ENCODE measurements around the gene EGFL7.

EGFL7 gene

GRCh38 chr9:136662656-136663581 is at the start of gene EGFL7:
Gene EGFL7 (plus strand): TSS chr9:136662916. CDS start chr9:136668283, 5,367 bp downstream.
- no peak for DNase-seq (ENCODE audit: low read depth)

GRCh38 chr9:136613824-136614371 is 48.8 kb upstream of the EGFL7 start:
- no peak for DNase-seq (ENCODE audit: low read depth)

DNA sequence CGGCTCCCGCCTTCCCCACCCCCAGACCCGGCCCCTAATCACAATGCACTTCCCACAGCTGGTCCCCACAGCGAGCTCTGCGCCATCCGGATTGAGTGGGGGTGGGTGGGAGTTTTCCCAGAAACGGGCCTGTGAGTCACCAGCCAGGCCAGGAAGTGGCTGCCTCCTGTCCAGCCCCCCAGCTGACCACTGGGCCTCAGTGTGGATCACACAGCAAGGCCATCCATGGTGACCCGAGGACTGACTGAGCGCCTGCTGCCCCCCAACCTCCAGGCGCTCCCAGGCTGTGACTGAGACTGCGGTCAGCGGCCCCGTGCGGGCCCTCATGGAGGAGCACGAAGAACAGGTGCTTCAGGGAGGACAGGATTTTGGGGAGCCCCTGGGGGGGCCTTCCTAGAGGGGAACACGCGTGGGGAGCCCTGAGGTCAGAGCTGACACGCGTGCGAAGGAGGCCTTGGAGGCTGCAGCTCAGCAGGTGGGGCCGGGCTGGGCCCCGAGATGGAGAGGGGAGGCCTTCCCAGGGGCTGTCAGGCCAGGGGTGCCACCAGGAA is 48.3 kb upstream of the EGFL7 start:
- DNase-seq (ENCODE audit: low read depth): no peak

- no peak for DNase-seq (ENCODE audit: low read depth)
Measured at GRCh38 chr9:136614967-136615623, 47.6 kb upstream of the EGFL7 start.

DNA sequence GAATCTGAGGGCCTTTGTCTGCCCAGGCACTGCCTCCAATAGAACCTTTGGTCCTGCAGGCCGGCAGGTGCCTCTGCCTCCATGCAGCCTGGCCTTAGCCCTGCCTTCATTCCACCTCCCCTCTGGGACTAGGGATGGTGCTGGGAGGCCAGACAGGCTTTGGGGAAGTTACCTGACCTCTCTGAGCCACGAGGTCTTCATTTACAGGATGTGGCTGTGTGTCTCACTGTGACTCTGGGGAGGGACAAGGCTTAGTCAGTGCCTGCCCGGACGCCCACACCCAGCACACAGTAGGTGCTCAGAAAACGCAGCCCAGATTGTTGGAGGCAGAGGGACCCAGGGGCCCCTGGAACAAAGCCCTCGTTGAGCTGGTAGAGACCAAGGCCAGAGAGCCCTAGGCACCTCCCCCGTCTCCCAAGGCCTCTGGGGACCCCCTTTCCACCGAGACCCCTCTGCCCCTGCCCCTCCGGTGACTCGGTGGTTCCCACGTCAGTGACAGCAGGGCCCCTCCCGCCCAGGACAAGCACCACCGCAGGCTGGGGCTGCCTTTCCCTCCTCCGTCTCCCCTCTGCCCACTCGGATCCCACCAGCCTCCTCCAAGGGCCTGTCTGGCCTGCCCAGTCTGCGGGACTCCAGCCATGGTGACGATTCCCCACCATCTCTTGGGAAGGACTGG is 46.9 kb upstream of the EGFL7 start:
- DNase-seq (ENCODE audit: low read depth): no peak

DNA sequence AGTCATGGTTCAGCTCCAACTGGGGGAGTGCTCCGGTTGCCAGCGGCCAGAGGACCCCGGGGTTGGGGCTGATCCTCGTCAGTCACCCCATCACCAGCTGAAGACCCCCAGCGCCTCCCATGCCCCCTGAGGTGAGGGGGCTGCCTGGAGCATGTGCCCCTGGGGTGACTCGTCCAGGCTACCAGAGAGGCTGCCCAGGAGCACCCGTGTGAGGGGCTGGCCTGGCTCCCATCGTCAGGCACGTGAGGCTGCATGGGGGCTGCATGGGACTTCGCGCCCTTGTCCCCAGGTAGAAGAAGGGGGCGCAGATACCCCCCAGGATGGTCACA is 46.4 kb upstream of the EGFL7 start:
- DNase-seq (ENCODE audit: low read depth): no peak

DNA sequence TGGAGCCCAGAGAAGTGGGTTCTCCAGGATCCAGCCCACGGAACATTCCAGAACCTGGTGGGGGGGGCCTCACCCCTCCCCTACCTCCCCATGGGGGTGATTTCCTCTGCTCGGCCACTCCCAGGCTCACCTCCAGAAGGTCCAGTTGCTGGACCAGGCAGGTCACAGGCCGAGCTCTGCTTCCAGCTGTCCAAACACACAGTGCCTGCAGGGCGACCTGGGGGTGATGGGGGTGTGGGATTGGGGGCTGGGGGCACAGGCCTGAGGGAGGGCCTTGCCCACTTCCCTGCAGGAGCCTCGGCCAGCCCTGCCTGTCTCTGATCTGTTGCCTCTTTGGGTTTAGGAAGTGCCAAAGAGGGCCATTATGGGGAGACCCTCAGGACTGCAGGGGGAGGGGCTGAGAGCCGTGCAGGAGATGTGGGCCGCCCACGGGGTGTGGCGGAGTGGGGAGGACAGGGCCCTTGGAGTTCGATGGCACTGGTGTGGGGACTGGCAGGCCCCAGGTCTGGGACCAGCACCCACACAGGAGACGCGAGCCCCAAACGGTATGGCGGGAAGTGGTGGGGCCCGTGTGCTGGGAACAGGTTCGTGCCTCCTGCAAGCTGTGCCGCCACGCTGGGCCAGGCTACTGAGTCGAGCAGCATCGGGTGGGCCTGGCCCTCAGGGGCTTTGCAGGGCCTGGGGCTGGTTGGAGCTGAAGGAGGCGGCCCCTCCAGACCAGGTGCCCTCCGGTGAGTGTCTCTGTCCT is 45.6 kb upstream of the EGFL7 start:
- DNase-seq (ENCODE audit: low read depth): no peak

DNA sequence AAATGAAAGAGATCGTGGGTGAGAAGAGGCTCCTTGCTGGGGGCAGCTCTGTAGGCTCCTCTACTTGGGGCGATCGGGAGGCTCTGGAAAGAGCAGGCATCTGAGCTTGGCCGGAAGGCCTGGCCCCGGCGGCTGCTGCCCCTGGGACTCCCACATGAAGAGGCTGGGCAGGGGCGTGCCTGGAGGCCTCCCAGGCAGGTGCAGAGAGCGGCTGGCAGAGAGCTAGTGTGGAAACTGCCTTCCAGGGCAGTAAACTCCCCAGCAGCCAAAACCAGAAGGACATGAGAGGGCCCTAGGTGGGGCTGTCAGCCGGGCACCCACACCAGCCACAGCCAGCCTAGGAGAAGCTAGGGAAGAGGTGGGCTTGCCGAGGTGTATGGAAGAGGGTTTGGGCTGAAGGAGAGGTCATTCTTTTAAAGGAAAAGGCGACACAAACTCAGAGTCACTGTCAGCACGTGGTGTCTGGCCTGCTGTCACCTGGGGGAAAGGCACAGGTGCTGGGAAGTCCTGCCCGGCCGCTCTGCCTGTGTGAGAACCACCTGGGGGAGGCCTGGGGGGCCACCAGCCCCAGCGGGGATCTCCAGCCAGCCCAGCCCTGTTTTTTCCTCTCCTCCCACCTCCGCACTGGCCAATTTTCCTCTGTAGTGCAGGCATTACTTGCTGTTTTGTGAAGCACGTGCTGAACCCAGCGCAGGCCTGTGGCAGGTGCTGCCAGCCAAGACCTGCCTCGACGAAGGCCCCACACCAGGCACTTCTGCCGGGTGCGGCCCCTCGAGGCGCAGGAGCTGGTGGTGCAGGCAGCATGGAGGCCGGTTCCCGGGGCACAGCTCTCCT is 44.8 kb upstream of the EGFL7 start:
- no peak for DNase-seq (ENCODE audit: low read depth)

DNA sequence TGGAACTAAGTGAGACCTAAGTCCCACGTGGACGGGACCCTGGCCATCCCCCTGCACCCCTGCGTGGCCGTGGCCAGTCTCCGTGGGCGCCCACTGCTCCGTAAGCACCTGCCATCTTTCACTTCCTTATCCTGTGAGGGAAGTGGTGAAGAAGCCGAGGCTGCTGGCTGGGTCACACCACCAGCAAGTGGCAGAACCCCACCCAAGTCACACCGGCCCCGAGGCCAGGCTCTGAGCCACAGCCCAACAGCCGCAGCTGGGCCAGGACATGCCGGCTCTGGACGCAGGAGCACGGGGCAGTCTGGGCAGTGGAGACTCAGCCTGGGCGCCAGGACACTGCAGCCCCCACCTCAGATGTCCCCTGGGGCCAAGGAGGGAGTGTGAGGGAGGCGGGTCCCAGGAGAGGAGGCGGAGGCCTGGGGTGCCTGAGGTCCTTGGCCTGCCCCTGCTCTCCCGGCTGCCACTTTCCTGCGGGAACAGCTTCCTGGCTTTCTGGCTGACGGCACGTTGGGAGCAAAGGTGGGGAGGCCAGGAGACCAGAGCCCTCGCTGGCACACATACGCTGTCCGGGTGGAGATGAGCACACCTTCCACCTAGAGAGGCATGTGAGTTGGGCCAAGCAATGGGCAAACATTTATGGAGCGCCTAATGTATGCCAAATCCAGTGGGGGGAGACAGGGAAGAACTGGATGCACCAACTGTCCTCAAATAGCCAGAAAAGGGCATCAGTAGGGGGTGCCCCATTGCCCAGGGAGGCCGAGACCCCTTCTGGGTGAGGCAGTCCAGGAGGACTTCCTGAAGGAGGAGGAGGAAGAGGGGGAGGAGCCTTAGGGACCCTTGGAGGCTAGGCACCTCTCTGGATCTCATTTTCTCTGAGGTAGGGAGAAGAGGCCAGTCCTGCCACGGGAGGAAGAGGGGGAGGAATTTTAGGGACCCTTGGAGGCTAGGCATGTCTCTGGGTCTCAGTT is 43.9 kb upstream of the EGFL7 start:
- DNase-seq (ENCODE audit: low read depth): no peak

DNA sequence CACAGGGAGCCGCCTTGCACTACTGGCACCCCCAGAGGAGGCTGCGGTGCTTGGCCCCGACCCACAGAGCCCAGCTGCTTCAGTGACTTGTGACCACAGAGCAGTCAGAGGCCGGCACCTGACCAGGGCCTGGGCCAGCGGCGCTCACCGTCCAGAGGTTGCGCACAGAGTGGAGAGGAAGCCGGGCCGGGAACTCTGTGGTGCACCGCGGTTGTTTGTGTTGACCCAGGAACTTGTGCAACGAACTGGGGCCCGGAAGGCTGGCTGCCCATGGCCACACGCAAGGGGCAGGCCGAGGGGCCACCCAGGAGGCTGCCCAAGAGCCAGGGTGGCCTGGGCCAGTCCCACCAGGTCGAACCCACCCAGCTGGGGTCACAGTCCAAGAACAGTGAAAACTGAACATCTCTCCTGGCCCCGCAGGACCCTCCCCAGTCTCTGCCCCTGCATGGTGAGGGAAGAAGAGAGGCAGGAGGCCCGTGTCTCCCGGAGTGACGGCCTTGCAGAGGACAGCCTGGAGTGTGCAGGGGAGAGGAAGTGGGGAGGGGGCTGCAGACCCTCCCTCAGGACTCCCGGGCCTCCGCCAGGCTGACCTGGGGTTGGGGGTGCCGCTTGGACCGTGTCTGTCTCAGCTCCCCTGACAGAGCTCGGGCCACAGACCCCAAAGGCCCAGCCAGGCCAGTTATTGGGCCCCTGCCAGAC is 42.8 kb upstream of the EGFL7 start:
- DNase-seq (ENCODE audit: low read depth): no peak

GRCh38 chr9:136620441-136621018 is 42.2 kb upstream of the EGFL7 start:
- DNase-seq (ENCODE audit: low read depth): no peak

DNA sequence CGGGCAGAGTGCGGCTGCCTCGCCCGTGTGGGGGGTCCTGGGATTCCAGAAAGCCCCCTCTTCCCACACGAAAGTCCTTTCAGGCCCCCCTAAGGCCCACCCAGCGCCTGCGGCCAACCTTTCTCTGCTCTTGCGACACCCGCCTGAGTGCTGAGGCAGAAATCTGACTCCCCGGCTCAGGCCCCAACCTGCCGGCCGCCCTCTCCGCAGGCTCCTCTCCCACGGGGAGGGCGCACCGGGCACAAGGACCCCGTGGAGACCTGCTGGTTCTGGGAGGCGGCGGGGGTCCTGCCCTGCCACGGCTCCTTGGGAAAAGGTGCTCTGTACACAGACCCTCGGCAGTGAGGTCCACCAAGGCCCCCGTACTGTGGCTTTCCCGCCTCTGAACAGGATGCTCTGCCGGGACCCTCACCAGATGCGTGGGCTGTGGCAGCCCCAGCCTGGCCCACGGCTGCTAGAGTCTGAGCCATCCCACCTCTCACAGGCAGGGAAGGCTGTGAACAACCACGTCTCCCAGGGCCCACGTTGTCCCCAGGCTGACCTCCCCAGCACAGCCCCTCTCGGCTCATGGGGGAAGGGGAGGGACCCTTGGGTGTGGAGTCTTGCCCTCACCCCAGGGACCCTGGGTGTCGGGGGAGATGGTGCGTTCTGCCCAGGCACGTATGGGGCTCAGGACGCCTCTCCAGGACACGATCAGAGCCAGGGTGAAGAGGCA is 41.5 kb upstream of the EGFL7 start:
- no peak for DNase-seq (ENCODE audit: low read depth)

DNA sequence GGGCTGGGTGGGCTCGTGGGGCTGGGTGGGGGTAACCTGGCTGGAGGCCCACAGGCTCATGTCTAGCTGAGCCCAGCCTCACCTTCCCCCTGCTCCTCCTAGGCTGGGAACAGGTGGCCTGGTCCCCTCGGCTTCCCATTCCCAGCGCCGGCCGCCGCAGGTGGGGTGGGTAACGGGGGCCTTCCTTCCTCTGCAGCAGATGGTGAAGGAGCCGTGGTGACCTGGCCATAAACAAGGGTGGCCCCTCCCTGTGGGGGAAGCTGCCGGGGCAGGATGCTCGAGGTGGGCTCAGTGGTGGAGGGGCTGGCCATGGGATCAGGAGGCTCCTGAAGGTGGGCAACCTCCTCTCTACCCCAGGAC is 41.0 kb upstream of the EGFL7 start:
- no peak for DNase-seq (ENCODE audit: low read depth)

DNA sequence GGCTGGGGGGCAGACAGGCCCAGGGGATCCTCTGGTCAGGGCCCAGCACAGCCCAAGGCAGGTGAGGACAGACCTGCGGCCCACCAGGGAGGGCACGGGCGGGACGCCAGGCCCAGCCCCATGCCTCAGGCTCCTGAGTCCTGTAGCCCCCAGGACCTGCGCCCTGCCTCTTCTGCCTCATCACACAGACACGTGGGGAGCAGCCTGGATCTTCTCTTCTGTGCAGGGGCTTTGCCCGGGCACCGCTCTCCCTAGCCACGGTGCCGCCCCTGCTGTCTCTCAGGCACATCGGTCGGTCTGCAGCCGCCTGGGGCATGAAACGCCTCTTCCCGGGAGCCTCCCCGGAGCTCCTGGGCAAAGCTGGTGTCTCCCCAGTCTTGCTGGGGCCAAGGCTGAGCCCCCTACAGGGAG is 40.2 kb upstream of the EGFL7 start:
- DNase-seq (ENCODE audit: low read depth): no peak

- no peak for DNase-seq (ENCODE audit: low read depth)
Measured at GRCh38 chr9:136623016-136623841, 39.5 kb upstream of the EGFL7 start.

- DNase-seq (ENCODE audit: low read depth): no peak
Measured at GRCh38 chr9:136623842-136624183, 38.9 kb upstream of the EGFL7 start.

All from T-helper 22 cell (primary cell).